ENCODE results near the gene HPS1.

The HPS1 gene

GRCh38 chr10:98456686-98457482, 10.1 kb upstream of the HPS1 start:
- 88% methylated on average over 10 of the region's 12 CpGs for WGBS (ENCODE audit: insufficient coverage)
- DNase-seq: no peak
- H3K4me1 ChIP-seq (ENCODE audit: control extremely low read depth in 1 of 4, control insufficient read depth in 4 of 4, insufficient read depth in 4 of 4, low read length in 3 of 4): no peaks in the 10 kb centered on the region
- H3K27ac ChIP-seq (ENCODE audit: insufficient read depth in 1 of 2, low read depth in 1 of 2, low read length in 2 of 2, poor library complexity in 1 of 2, severe bottlenecking in 2 of 2): no peak overlapping the region
- ChIA-PET CTCF (no interaction called here), POLR2A (no interaction called here)
- H3K4me3 ChIP-seq (ENCODE audit: control insufficient read depth in 1 of 7, extremely low read depth in 1 of 7, insufficient read depth in 4 of 7, low read depth in 2 of 7, low read length in 6 of 7): no peak overlapping the region
- no peaks in the 10 kb centered on the region for H3K9me3 ChIP-seq (ENCODE audit: control extremely low read depth in 1 of 5, control insufficient read depth in 4 of 5, insufficient read depth in 2 of 5, low read depth in 1 of 5, low read length in 4 of 5)
- H3K36me3 ChIP-seq (ENCODE audit: control insufficient read depth in 4 of 4, insufficient read depth in 4 of 4, low read length in 3 of 4): no peaks in the 10 kb centered on the region
- H3K27me3 ChIP-seq (replicated peaks in 2 of 5; ENCODE audit: control insufficient read depth in 4 of 5, insufficient read depth in 5 of 5, low read length in 4 of 5): peaks cover 0 to 9% (median 4%) of the 10 kb centered on the region in 5 experiments

GRCh38 chr10:98456043-98456570, 9.4 kb upstream of the HPS1 start:
- Histone ChIP-seq H3K27ac (ENCODE audit: insufficient read depth in 1 of 2, low read depth in 1 of 2, low read length in 2 of 2, poor library complexity in 1 of 2, severe bottlenecking in 2 of 2) (no peak overlapping the region), H3K4me3 (ENCODE audit: control insufficient read depth in 1 of 7, extremely low read depth in 1 of 7, insufficient read depth in 4 of 7, low read depth in 2 of 7, low read length in 6 of 7) (no peak overlapping the region), H3K36me3 (ENCODE audit: control insufficient read depth in 4 of 4, insufficient read depth in 4 of 4, low read length in 3 of 4) (no peaks in the 10 kb centered on the region), H3K9me3 (ENCODE audit: control extremely low read depth in 1 of 5, control insufficient read depth in 4 of 5, insufficient read depth in 2 of 5, low read depth in 1 of 5, low read length in 4 of 5) (no peaks in the 10 kb centered on the region), H3K27me3 (replicated peaks in 2 of 5; ENCODE audit: control insufficient read depth in 4 of 5, insufficient read depth in 5 of 5, low read length in 4 of 5) (peaks cover 0 to 9% (median 4%) of the 10 kb centered on the region in 5 experiments), H3K4me1 (ENCODE audit: control extremely low read depth in 1 of 4, control insufficient read depth in 4 of 4, insufficient read depth in 4 of 4, low read length in 3 of 4) (no peaks in the 10 kb centered on the region)
- CTCF ChIA-PET: no interaction called here
- DNase-seq: no peak
- 100% methylated on average over 4 of the region's 4 CpGs for WGBS (ENCODE audit: insufficient coverage)
- POLR2A ChIA-PET: no interaction called here

- no peak overlapping the region for H3K27ac ChIP-seq (ENCODE audit: insufficient read depth in 1 of 2, low read depth in 1 of 2, low read length in 2 of 2, poor library complexity in 1 of 2, severe bottlenecking in 2 of 2)
- H3K9me3 ChIP-seq (ENCODE audit: control extremely low read depth in 1 of 5, control insufficient read depth in 4 of 5, insufficient read depth in 2 of 5, low read depth in 1 of 5, low read length in 4 of 5): no peaks in the 10 kb centered on the region
- no peak overlapping the region for H3K4me3 ChIP-seq (ENCODE audit: control insufficient read depth in 1 of 7, extremely low read depth in 1 of 7, insufficient read depth in 4 of 7, low read depth in 2 of 7, low read length in 6 of 7)
- no CpG with 5 or more reads among the region's 2 CpGs for WGBS (ENCODE audit: insufficient coverage)
- ChIA-PET POLR2A (no interaction called here), CTCF (no interaction called here)
- H3K27me3 ChIP-seq (replicated peaks in 2 of 5; ENCODE audit: control insufficient read depth in 4 of 5, insufficient read depth in 5 of 5, low read length in 4 of 5): peaks cover 0 to 9% (median 5%) of the 10 kb centered on the region in 5 experiments
- H3K36me3 ChIP-seq (ENCODE audit: control insufficient read depth in 4 of 4, insufficient read depth in 4 of 4, low read length in 3 of 4): no peaks in the 10 kb centered on the region
- H3K4me1 ChIP-seq (ENCODE audit: control extremely low read depth in 1 of 4, control insufficient read depth in 4 of 4, insufficient read depth in 4 of 4, low read length in 3 of 4): no peaks in the 10 kb centered on the region
- no peak for DNase-seq
Measured at GRCh38 chr10:98453729-98454128, 7.0 kb upstream of the HPS1 start.

DNA sequence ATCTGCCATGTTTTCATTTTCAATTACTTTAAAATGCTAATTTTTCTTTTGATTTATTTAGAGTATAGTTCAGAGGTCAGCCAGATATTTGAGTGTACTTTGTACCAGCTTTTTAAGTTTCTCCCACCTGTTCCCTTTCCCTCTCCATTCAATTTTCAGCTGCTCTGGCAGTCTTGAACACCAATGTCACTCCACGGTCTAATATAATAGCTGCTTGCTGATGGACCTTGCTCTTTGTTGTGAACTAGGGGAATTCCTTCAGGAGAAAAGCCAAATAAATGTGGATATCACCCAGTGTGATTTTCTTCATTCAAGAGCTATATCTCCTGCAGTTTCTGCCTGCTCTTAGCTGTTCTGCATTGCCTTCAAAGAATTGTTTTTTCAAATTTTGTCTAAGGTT, 3.9 kb upstream of the HPS1 start:
- no peaks in the 10 kb centered on the region for H3K36me3 ChIP-seq (ENCODE audit: control insufficient read depth in 4 of 4, insufficient read depth in 4 of 4, low read length in 3 of 4)
- H3K4me3 ChIP-seq (ENCODE audit: control insufficient read depth in 1 of 7, extremely low read depth in 1 of 7, insufficient read depth in 4 of 7, low read depth in 2 of 7, low read length in 6 of 7): no peak overlapping the region
- POLR2A ChIA-PET: no interaction called here
- DNase-seq: no peak
- no CpG with 5 or more reads among the region's 1 CpG for WGBS (ENCODE audit: insufficient coverage)
- H3K4me1 ChIP-seq (ENCODE audit: control extremely low read depth in 1 of 4, control insufficient read depth in 4 of 4, insufficient read depth in 4 of 4, low read length in 3 of 4): peaks cover 4 to 11% (median 8%) of the 10 kb centered on the region in 4 experiments
- H3K27me3 ChIP-seq (replicated peaks in 2 of 5; ENCODE audit: control insufficient read depth in 4 of 5, insufficient read depth in 5 of 5, low read length in 4 of 5): peaks cover 0 to 3% (median 0%) of the 10 kb centered on the region in 5 experiments
- no peaks in the 10 kb centered on the region for H3K9me3 ChIP-seq (ENCODE audit: control extremely low read depth in 1 of 5, control insufficient read depth in 4 of 5, insufficient read depth in 2 of 5, low read depth in 1 of 5, low read length in 4 of 5)
- CTCF ChIA-PET: no interaction called here
- H3K27ac ChIP-seq (ENCODE audit: insufficient read depth in 1 of 2, low read depth in 1 of 2, low read length in 2 of 2, poor library complexity in 1 of 2, severe bottlenecking in 2 of 2): no peak overlapping the region

GRCh38 chr10:98449287-98449686, 2.6 kb upstream of the HPS1 start:
- Histone ChIP-seq H3K27ac (ENCODE audit: insufficient read depth in 1 of 2, low read depth in 1 of 2, low read length in 2 of 2, poor library complexity in 1 of 2, severe bottlenecking in 2 of 2) (no peak overlapping the region), H3K36me3 (ENCODE audit: control insufficient read depth in 4 of 4, insufficient read depth in 4 of 4, low read length in 3 of 4) (peaks cover 3 to 12% (median 9%) of the 10 kb centered on the region in 4 experiments), H3K4me1 (ENCODE audit: control extremely low read depth in 1 of 4, control insufficient read depth in 4 of 4, insufficient read depth in 4 of 4, low read length in 3 of 4) (peaks cover 4 to 14% (median 11%) of the 10 kb centered on the region in 4 experiments), H3K9me3 (ENCODE audit: control extremely low read depth in 1 of 5, control insufficient read depth in 4 of 5, insufficient read depth in 2 of 5, low read depth in 1 of 5, low read length in 4 of 5) (no peaks in the 10 kb centered on the region), H3K27me3 (replicated peaks in 2 of 5; ENCODE audit: control insufficient read depth in 4 of 5, insufficient read depth in 5 of 5, low read length in 4 of 5) (peaks cover 0 to 3% (median 0%) of the 10 kb centered on the region in 5 experiments), H3K4me3 (ENCODE audit: control insufficient read depth in 1 of 7, extremely low read depth in 1 of 7, insufficient read depth in 4 of 7, low read depth in 2 of 7, low read length in 6 of 7) (no peak overlapping the region)
- POLR2A ChIA-PET: no interaction called here
- no peak for DNase-seq
- CTCF ChIA-PET: no interaction called here

- H3K27me3 ChIP-seq (replicated peaks in 2 of 5; ENCODE audit: control insufficient read depth in 4 of 5, insufficient read depth in 5 of 5, low read length in 4 of 5): peaks cover 0 to 3% (median 0%) of the 10 kb centered on the region in 5 experiments
- peak; percentile 56 to 76 (median 68) for DNase-seq
- H3K4me1 ChIP-seq (ENCODE audit: control extremely low read depth in 1 of 4, control insufficient read depth in 4 of 4, insufficient read depth in 4 of 4, low read length in 3 of 4): peaks cover 4 to 14% (median 11%) of the 10 kb centered on the region in 4 experiments
- H3K36me3 ChIP-seq (ENCODE audit: control insufficient read depth in 4 of 4, insufficient read depth in 4 of 4, low read length in 3 of 4): peaks cover 5 to 38% (median 27%) of the 10 kb centered on the region in 4 experiments
- CTCF ChIA-PET: interaction anchor here (0.6 kb wide), 1 partner anchor 278 kb away, joined by 3 read pairs; no protein-coding TSS in a partner anchor
- POLR2A ChIA-PET: no interaction called here
- no peaks in the 10 kb centered on the region for H3K9me3 ChIP-seq (ENCODE audit: control extremely low read depth in 1 of 5, control insufficient read depth in 4 of 5, insufficient read depth in 2 of 5, low read depth in 1 of 5, low read length in 4 of 5)
- H3K4me3 ChIP-seq (ENCODE audit: control insufficient read depth in 1 of 7, extremely low read depth in 1 of 7, insufficient read depth in 4 of 7, low read depth in 2 of 7, low read length in 6 of 7): peak overlapping the region; percentile 67 to 92 (median 77)
- peak overlapping the region; percentile 74 to 88 for H3K27ac ChIP-seq (ENCODE audit: insufficient read depth in 1 of 2, low read depth in 1 of 2, low read length in 2 of 2, poor library complexity in 1 of 2, severe bottlenecking in 2 of 2)
- WGBS (ENCODE audit: insufficient coverage): 1% methylated on average over 18 of the region's 28 CpGs
Measured at GRCh38 chr10:98446151-98446660, 529 bp downstream of the HPS1 start.

GRCh38 chr10:98445200-98445812, 1.4 kb downstream of the HPS1 start:
- POLR2A ChIA-PET: no interaction called here
- CTCF ChIA-PET: no interaction called here
- peak overlapping the region in 1 of 2 experiments; percentile 88 for H3K27ac ChIP-seq (ENCODE audit: insufficient read depth in 1 of 2, low read depth in 1 of 2, low read length in 2 of 2, poor library complexity in 1 of 2, severe bottlenecking in 2 of 2)

More at GRCh38 chr10:98445200-98445812, 1.4 kb downstream of the HPS1 start:
- Histone ChIP-seq H3K4me3 (ENCODE audit: control insufficient read depth in 1 of 7, extremely low read depth in 1 of 7, insufficient read depth in 4 of 7, low read depth in 2 of 7, low read length in 6 of 7) (peak overlapping the region in 3 of 7 experiments; percentile 16 to 92 (median 82)), H3K36me3 (ENCODE audit: control insufficient read depth in 4 of 4, insufficient read depth in 4 of 4, low read length in 3 of 4) (peaks cover 7 to 42% (median 29%) of the 10 kb centered on the region in 4 experiments), H3K4me1 (ENCODE audit: control extremely low read depth in 1 of 4, control insufficient read depth in 4 of 4, insufficient read depth in 4 of 4, low read length in 3 of 4) (peaks cover 4 to 14% (median 11%) of the 10 kb centered on the region in 4 experiments), H3K27me3 (replicated peaks in 2 of 5; ENCODE audit: control insufficient read depth in 4 of 5, insufficient read depth in 5 of 5, low read length in 4 of 5) (no peaks in the 10 kb centered on the region), H3K9me3 (ENCODE audit: control extremely low read depth in 1 of 5, control insufficient read depth in 4 of 5, insufficient read depth in 2 of 5, low read depth in 1 of 5, low read length in 4 of 5) (no peaks in the 10 kb centered on the region)
- DNase-seq: no peak
- WGBS (ENCODE audit: insufficient coverage): over 99% methylated on average over 9 of the region's 10 CpGs

Data from common myeloid progenitor, CD34-positive (primary cell).